Ishikawa (cell line): ENCODE results near the gene MTERF4.

Experiments
- EGR1 ChIP-seq: IDR thresholded peaks from 2 replicates; pipeline ENCODE4 v1.6.1; 2012
- EP300 ChIP-seq: IDR thresholded peaks from 2 replicates; pipeline ENCODE4 v1.6.1; 2012; ENCODE audit warnings: borderline replicate concordance
- FOXM1 ChIP-seq: IDR thresholded peaks from 2 replicates; pipeline ENCODE4 v1.6.1; 2012; ENCODE audit warnings: low read depth, borderline replicate concordance
- TAF1 ChIP-seq: IDR thresholded peaks from 2 replicates; pipeline ENCODE4 v1.6.1; 2012; ENCODE audit warnings: low read depth, mild to moderate bottlenecking
- TEAD4 ChIP-seq: IDR thresholded peaks from 2 replicates; pipeline ENCODE4 v1.6.1; 2012
- TF ChIP-seq, protein P1 (sequence below): IDR thresholded peaks from 2 replicates; pipeline ENCODE4 v1.6.1; 2012; ENCODE audit warnings: low read depth, mild to moderate bottlenecking

DNA sequence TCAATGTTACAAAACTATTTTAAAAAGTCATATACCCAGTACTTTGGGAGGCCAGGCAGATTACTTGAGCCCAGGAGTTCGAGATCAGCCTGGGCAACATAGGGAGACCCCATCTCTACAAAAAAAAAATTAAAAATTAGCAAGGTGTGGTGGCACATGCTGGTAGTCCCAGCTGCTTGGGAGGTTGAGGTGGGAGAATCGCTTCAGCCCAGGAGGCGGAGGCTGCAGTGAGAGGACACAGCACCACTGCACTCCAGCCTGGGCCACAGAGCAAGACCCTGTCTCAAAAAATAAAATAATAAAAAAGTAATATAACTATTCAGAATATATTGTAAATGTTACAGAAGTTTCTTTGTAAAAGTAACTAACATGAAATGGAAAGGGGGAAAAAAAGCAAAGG is 45.2 kb upstream of the MTERF4 start:
- TF ChIP-seq TAF1 (no peak), EGR1 (no peak), TEAD4 (no peak), EP300 (no peak), FOXM1 (no peak)
- TF ChIP-seq, protein P1, sequence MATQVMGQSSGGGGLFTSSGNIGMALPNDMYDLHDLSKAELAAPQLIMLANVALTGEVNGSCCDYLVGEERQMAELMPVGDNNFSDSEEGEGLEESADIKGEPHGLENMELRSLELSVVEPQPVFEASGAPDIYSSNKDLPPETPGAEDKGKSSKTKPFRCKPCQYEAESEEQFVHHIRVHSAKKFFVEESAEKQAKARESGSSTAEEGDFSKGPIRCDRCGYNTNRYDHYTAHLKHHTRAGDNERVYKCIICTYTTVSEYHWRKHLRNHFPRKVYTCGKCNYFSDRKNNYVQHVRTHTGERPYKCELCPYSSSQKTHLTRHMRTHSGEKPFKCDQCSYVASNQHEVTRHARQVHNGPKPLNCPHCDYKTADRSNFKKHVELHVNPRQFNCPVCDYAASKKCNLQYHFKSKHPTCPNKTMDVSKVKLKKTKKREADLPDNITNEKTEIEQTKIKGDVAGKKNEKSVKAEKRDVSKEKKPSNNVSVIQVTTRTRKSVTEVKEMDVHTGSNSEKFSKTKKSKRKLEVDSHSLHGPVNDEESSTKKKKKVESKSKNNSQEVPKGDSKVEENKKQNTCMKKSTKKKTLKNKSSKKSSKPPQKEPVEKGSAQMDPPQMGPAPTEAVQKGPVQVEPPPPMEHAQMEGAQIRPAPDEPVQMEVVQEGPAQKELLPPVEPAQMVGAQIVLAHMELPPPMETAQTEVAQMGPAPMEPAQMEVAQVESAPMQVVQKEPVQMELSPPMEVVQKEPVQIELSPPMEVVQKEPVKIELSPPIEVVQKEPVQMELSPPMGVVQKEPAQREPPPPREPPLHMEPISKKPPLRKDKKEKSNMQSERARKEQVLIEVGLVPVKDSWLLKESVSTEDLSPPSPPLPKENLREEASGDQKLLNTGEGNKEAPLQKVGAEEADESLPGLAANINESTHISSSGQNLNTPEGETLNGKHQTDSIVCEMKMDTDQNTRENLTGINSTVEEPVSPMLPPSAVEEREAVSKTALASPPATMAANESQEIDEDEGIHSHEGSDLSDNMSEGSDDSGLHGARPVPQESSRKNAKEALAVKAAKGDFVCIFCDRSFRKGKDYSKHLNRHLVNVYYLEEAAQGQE, result no peak
